GM12878 (cell line): Measurements from ENCODE around the gene PDGFA.

Experiments
- CTCF ChIP-seq, 3 experiments: IDR thresholded peaks in 2 of 3; conservative IDR thresholded peaks in 1 of 3; 2 replicates each; pipeline ENCODE4 v1.5.1; 2011; ENCODE audit warnings: low read depth in 3 of 3, low read length in 3 of 3, mild to moderate bottlenecking in 3 of 3, control low read depth in 2 of 3, moderate library complexity in 2 of 3, inconsistent platforms in 1 of 3, mixed read lengths in 1 of 3; ENCODE audit not compliant: control insufficient read depth in 2 of 3, insufficient read depth in 1 of 3; ENCODE audit errors: extremely low read depth in 1 of 3
- EP300 ChIP-seq, 2 experiments: fragments of 150-350 bp in 1 of 2; IDR thresholded peaks; 2 replicates each; pipeline ENCODE4 v1.6.1; 2011 to 2012; ENCODE audit warnings: low read depth in 2 of 2, low read length in 2 of 2, borderline replicate concordance in 1 of 2, improper control_type of control experiment in 1 of 2, inconsistent platforms in 1 of 2; ENCODE audit not compliant: control insufficient read depth in 1 of 2
- RAD21 ChIP-seq: IDR thresholded peaks from 2 replicates; pipeline ENCODE4 v1.6.1; 2011; ENCODE audit warnings: mild to moderate bottlenecking, low read depth, low read length, moderate library complexity; ENCODE audit not compliant: insufficient read depth
- SP1 ChIP-seq: IDR thresholded peaks from one replicate; pipeline ENCODE4 v1.6.1; 2011; ENCODE audit warnings: low read depth, low read length
- TAF1 ChIP-seq: IDR thresholded peaks from 2 replicates; pipeline ENCODE4 v1.6.1; 2011; ENCODE audit warnings: mild to moderate bottlenecking, low read depth, low read length, borderline replicate concordance
- TF ChIP-seq, protein P1 (sequence below): fragments of 450-650 bp; IDR thresholded peaks from 2 replicates; pipeline ENCODE4 v1.6.1; 2016; ENCODE audit warnings: mild to moderate bottlenecking

DNA sequence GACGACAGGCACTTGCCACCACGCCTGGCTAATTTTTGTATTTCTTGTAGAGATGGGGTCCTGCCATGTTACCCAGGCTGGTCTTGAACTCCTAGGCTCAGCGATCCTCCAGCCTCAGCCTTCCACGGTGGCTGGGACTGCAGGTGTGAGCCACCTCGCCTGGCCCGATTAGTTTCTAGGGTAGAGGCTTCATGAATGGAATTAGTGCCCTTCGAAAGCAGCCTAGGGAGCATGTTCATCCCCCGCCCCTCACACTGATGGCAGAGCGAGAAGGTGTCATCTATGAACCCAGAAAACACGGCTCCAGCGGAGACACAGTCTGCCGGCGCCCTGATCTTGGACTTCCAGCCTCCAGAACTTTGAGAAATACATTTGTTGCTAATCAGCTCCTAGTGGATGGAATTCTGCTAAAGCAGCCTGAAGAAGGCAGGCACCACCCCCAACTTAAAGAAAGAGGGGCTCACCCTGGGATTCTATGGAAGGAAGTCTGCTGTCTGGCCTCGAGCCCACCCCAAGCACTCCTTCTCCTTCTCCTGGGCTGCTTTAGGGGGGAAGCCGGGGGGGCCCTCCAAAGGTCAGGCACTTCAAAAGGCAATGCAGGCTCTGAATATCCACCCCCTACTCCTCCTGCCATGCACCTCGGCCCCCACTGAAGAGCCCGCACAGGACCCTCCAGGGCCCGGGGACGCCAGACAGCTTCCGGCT, 10.1 kb downstream of the PDGFA start:
- TF ChIP-seq CTCF (IDR thresholded peaks at IDR 0.05 in 2 of 3, conservative IDR thresholded peaks at IDR 0.05 in 1 of 3; ENCODE audit: control insufficient read depth in 2 of 3, extremely low read depth in 1 of 3, insufficient read depth in 1 of 3, low read depth in 3 of 3, low read length in 3 of 3): no peak
- TF ChIP-seq TAF1: no peak
- TF ChIP-seq RAD21: no peak
- TF ChIP-seq EP300 (IDR thresholded peaks at IDR 0.05; ENCODE audit: borderline replicate concordance in 1 of 2, control insufficient read depth in 1 of 2, low read depth in 2 of 2, low read length in 2 of 2): no peak
- no peak for TF ChIP-seq SP1
- TF ChIP-seq, protein P1, sequence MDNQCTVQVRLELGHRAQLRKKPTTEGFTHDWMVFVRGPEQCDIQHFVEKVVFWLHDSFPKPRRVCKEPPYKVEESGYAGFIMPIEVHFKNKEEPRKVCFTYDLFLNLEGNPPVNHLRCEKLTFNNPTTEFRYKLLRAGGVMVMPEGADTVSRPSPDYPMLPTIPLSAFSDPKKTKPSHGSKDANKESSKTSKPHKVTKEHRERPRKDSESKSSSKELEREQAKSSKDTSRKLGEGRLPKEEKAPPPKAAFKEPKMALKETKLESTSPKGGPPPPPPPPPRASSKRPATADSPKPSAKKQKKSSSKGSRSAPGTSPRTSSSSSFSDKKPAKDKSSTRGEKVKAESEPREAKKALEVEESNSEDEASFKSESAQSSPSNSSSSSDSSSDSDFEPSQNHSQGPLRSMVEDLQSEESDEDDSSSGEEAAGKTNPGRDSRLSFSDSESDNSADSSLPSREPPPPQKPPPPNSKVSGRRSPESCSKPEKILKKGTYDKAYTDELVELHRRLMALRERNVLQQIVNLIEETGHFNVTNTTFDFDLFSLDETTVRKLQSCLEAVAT: no peak
